ENCODE data around the gene CRKL. TPM values are rescaled to one million over a fixed set of nuclear protein-coding genes. Genes with fewer than 3 reads are reported as not detected.

CRKL gene
- total RNA-seq, 1 experiment from 2014 or later: 33.9 TPM

DNA sequence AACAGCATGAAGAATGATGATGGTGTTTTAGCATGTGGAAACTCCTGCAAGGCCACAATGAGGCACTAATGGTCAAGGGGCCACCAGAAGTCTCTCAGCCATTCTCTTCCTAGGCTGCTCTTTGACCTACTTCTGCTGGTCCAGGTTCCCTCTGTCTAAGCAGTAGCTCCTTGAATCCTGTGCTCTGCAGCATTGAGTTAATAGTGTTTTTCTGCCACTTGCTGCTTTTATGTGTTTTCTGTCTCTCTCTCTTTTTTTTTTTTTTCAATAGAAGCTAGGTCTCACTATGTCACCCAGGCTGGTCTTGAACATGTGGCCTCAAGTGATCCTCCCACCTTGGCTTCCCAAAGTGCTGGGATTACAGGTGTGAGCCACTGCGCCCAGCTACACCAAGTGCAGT is 29.8 kb downstream of the CRKL start:
- in situ Hi-C loops (cut with HindIII; ENCODE audit: low sequenced_read_pairs): no loop called here
- no peak for DNase-seq (ENCODE audit: low spot score)

DNA sequence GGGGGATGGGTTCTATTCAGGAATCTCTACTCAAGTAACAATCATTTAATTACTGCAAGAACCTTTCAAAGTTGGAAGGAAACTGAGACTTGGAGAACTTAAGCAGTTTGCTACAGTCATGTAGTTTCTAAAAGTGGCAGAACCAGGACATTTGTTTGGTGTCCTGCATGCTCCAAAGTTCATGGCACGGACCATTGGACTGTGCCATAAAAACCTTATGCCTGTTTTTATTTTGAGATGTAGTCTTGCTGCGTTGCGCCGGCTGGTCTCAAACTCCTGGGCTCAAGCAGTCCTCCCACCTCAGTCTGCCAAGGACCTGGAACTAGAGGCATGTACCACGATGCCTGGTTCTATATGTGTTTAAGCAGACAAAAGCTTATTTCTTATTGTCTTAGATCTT is 31.2 kb downstream of the CRKL start:
- DNase-seq (ENCODE audit: low spot score): no peak
- in situ Hi-C loops (cut with HindIII; ENCODE audit: low sequenced_read_pairs): no loop called here

DNA sequence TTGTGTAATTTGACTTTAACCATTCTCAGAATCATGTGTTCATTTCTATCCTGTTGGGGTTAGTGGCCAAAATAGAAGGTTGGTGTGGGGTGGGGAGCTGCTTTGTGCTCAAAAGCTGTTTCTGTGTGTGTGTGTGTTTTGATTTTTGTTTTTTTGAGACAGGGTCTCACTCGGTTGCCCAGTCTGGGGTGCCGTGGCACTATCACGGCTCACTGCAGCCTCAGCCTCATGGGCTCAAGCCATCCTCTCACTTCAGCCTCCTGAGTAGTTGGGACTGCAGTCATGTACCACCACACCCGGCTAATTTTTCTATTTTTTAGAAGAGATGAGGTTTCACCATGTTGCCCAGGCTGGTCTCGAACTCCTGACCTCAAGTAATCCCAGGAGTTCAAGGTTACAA is 31.8 kb downstream of the CRKL start:
- DNase-seq (ENCODE audit: low spot score): no peak
- in situ Hi-C loops (cut with HindIII; ENCODE audit: low sequenced_read_pairs): no loop called here

DNA sequence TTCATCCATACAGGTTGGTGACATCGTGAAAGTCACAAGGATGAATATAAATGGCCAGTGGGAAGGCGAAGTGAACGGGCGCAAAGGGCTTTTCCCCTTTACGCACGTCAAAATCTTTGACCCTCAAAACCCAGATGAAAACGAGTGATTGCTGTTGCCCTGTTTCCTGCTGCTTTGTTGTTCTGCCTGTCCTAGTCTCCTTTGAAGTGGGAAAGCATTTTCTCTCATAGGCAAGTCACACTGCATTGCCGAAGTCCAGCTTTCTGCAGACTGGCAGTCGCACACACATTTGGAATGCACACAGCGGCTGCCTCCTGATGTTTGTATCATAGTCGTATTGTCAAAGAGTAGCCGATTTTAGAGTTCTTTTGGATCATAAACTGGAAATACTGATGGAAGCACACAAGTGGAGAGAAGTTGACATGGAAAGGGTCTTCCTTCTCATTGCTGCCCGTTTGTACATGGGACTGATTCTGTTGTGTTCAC is 32.5 kb downstream of the CRKL start:
- in situ Hi-C loops (cut with HindIII; ENCODE audit: low sequenced_read_pairs): no loop called here
- no peak for DNase-seq (ENCODE audit: low spot score)

DNA sequence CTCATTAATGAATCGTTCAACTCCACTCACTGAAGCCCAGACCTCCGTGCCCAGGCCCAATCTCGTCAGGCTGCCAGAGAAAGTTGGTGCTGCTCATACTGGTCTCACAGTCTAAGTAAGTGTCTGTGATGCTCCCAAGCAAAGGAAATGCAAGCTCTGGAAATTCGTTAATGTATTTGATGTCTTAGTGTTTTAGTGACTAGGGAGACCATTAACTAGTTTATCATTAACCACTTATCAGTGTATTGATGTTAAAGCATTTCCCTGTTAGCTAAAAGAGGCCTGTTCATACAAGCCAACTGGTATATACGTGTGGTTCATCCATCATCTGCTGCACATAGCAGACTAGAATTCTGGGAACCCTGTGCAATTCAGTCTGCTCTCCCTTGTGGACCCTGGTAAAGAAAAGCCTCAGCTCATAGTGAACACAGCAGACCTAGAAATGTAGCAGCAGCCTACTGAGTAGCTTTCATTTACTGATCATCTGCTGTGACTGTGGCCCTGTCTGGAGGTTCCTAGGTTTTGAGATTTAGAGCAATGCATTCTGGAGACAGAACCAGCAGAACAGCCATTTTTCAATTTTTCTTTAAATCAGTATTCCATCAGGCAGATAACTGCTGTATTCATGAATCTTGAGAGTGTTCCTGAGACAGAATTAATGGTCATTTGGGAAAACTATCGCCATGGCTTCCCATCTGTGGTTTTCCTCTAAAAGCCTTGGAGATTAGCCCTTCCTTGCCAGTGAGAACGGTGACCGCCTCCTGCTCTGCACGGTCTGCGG is 34.1 kb downstream of the CRKL start:
- in situ Hi-C loops (cut with HindIII; ENCODE audit: low sequenced_read_pairs): no loop called here

DNA sequence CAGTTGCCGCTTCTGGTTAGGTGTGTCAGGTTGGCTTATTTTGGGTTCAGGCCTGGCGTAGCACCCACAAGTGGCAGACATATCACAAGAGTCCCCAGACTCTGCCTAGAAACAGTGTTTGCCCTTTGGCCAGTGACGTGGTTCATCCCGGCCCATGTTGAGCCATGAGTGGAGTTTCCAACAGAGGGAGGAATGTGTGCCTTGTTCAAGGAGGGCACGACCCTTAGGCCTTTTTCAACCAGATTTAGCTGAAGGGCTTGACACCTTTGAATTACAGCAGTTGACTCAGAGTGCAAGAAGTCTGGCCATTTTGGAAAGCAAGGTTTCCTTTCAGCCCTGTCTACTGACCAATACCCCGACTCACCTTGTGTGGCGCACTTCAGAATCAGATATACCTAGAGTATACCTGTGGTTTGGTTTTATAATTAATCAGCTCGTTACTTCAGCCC is 34.7 kb downstream of the CRKL start:
- in situ Hi-C loops (cut with HindIII; ENCODE audit: low sequenced_read_pairs): no loop called here
- no peak for DNase-seq (ENCODE audit: low spot score)

More for the DNA sequence above, 34.1 kb downstream of the CRKL start:
- DNase-seq (ENCODE audit: low spot score): no peak

DNA sequence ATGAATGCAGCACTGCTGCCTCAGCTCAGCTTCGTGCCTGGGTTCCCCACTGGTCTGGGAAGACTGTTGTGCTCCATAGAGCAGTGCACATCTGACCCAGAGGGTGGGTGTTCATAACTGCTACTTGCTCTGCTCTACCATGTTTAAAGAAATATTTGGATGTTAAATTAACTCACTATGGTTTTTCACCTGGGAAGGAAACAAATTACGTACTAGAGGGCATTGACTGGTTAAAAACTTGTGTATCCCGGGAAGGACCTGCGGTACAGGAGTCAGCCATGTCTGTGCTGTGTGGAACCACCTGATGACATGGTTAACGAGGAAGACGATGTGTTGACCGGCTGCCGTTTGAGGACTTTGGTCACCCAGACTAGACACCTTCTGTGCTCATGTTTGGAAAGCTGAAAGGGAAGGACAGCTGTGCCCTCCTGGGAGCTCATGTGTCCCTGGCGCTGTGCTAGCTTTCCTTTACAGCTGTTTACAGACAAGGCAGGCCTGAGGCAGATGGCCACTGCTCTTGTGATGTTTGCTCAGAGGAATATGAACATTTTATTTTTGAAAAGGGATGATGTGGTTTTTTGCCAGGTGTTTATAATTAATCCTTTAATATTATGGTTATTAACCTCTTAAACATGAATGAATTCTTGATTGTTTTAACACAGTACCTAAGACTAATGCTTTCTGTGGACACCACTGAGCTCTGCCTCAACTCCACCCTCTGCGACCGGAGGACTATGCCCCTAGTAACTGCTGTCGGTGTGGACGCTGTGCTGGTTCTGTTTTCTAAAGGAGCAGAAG is 35.5 kb downstream of the CRKL start:
- no peak for DNase-seq (ENCODE audit: low spot score)
- in situ Hi-C loops (cut with HindIII; ENCODE audit: low sequenced_read_pairs): no loop called here

DNA sequence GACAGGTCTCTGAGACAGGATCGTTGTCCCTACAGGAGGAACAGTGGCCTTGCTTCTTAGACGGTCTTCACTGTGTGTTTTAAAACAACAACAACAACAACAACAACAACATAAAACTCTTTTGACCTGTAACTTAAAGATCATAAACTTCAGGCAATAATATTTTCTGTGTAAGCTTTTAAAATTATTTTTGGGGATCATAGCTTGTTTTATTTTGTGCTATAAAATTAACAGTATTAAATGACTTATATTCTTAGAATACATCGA is 36.1 kb downstream of the CRKL start:
- in situ Hi-C loops (cut with HindIII; ENCODE audit: low sequenced_read_pairs): no loop called here
- no peak for DNase-seq (ENCODE audit: low spot score)

DNA sequence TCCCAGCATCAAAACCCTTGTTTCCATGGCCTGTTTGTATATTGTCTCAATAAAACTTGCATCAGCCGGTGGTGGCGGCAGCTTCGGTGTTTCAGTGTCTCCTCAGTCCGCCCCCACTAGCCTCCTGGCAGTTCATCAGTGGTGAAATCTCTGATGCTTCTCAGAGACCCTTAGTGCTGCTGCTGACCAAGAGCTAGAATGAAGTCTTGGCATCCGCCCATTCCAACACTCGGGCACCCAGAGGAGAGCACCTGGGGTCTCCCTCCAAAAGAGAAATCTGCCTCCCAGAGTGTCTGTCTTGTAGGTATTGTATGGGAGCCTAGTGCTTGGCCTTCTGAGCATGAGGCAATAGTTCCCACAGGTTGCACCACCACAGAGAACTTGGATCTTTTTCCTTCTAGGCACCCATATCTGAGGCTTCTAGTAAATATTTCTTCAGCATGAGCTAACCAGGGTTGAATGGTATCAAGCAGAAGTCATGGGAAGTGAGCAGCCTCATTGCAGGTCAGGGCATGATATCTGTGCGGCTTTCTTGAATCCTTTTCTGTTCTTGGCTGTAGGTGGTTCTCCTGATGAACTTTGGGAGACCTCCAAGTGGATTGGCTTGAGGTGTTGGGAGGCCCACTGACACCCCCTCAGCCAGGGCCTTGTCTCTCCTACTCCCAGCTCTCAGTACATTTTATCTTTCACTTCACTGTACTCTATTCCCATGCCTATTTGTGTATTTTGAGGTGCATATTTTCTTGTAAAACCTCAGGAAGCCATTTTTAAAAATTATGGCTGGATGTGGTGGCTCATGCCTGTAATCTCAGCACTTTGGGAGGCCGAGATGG is 36.7 kb downstream of the CRKL start:
- in situ Hi-C loops (cut with HindIII; ENCODE audit: low sequenced_read_pairs): no loop called here
- DNase-seq (ENCODE audit: low spot score): no peak

DNA sequence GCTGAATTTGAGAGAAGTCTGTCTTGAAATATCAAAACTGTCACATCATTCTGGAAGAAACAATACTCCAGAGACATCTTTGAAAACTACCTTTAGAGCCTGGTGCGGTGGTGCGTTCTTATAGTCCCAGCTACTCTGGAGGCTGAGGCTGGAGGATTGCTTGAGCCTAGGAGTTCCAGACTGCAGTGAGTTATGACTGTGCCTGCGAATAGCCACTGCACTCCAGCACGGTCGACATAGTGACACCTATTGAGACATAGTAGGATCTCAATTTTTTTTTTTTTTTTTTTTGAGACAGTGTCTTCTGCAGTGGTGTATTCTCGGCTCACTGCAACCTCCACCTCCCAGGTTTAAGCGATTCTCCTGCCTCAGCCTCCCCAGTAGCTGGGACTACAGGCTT is 38.3 kb downstream of the CRKL start:
- no peak for DNase-seq (ENCODE audit: low spot score)
- in situ Hi-C loops (cut with HindIII; ENCODE audit: low sequenced_read_pairs): no loop called here

DNA sequence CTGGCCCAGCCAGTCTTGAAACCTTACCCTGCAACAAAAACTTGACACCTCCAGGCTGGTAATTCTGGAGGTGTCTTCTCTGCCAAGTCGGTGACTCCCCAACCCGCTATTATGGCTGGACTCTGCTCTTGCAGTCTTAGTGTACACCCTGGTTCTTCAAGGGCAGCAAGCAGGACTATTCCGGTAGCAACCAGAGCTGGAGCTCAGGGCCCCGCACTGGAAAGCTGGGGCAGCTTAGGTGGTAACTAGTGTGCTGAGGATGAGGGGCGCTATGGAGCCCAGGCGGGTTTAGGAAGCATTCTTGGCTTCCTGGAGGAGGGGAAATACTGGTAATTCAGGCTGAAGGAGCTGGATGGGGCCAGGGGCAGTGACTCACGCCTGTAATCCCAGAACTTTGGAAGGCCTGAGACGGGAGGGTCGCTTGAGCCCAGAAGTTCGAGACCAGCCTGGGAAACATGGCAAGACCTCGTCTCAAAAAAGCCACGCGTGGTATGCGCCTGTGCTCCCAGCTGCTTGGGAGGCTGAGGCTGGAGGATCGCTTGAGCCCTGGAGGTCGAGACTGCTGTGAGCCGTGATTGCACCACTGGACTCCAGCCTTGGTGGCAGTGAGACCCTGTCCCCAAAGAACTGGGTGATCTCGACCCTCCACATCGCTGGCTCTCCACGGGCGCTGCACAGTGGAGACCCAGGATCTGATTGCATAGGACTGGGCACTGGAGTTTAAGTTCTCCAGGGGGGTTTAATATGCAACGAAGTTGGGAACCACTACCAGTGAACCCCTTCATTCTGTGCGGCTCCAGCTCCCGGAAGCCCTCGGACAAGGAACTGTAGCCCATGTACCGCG is 39.3 kb downstream of the CRKL start:
- no peak for DNase-seq (ENCODE audit: low spot score)
- in situ Hi-C loops (cut with HindIII; ENCODE audit: low sequenced_read_pairs): no loop called here

DNA sequence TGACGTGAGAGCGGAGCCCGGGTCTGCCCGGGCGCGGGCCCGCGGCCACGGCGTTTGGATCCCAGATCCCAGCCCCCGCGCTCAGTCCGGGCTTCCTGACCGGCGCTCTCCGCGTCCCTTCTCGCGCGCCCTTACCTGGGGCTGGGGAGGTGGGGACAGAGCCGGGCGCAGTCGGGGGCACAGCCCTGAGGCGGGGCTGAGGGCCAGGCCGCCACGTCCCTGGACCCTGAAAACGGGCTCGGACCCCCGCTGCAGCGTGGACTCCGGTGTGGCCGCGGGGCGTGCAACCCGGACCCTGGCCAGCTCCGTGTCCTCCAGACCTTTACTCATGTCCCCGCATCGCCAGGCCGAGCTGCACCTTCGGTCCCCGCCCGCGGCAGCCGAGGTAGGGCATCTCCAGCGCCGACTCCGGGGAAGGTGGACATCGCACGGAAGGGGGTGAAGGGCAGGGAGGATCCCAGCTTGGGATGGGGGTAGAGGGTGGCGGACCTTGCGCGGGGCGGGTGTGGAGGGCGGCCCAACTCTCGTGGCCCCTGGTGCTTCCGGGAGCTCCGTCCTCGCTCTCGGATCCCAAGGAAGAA is 40.0 kb downstream of the CRKL start:
- no peak for DNase-seq (ENCODE audit: low spot score)
- in situ Hi-C loops (cut with HindIII; ENCODE audit: low sequenced_read_pairs): no loop called here

DNA sequence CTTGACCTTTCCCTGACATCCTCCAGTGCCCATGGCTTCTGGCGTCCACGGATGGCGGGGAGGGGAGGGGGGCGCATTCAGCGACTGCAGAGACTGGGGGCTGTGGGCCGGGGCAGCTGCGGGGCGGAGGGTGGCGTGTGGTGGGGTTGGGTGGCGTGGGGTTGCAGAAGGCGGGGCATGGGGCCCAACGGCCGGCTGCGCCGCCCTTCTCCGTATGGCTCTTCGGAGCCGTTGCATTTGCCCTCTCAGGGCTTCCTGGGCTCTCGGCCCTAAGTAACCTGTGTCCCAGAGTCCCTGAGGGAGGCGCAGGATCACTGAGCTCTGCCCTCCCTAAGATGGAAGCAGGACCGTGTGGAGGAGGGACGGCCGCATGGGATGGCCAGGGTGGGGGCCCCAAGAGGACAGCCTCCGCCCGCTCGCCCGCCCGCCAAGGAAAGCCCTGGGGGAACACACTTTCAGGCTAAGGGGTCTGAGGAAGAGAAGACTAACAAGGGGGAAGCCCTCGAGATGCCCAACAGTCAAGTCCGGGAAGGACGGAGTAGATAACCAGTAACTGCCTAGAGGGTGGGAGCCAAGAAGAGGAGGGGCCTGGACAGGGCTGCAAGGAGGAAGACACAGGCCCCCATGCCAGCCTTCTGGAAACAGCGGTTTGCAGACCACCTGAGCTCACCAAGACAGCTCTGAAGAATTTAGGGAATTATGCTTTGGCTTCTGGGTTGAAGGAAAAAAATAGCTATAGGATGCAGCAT is 40.6 kb downstream of the CRKL start:
- in situ Hi-C loops (cut with HindIII; ENCODE audit: low sequenced_read_pairs): no loop called here
- DNase-seq (ENCODE audit: low spot score): peak; percentile 69

DNA sequence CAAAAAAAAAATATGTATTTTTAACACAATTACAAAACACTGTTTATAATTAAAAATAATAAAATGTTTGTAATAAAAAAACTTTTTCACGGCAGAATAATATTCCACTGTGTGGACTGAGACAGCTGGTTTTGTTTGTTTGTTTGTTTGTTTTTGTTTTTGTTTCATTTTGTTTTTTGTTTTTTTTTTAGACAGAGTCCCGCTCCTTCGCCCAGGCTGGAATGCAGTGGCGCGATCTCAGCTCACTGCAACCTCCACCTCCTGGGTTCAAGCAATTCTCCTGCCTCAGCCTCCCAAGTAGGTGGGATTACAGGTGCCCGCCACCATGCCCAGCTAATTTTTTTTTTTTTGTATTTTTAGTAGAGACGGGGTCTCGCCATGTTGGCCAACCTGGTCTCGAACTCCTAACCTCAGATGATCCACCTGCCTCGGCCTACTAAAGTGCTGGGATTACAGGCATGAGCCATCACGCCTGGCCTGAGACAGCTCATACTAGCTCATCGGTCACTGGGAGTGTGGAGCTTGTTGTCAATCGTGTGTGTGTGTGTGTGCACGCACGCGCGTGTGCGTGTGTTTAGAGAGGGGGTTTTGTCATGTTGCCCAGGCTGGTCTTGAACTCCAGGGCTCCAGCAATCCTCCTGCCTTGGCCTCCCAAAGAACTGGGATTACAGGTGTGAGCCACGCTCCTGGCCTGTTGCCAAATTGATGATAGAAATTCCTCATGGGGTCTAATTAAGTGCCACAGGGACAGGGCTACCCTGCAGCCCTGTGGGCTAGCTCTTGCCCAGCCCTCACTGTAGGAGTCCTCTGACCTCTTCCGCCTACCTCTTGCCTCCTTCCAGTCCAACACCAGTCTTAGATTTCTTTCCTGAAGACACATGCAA is 42.6 kb downstream of the CRKL start:
- no peak for DNase-seq (ENCODE audit: low spot score)
- in situ Hi-C loops (cut with HindIII; ENCODE audit: low sequenced_read_pairs): no loop called here

DNA sequence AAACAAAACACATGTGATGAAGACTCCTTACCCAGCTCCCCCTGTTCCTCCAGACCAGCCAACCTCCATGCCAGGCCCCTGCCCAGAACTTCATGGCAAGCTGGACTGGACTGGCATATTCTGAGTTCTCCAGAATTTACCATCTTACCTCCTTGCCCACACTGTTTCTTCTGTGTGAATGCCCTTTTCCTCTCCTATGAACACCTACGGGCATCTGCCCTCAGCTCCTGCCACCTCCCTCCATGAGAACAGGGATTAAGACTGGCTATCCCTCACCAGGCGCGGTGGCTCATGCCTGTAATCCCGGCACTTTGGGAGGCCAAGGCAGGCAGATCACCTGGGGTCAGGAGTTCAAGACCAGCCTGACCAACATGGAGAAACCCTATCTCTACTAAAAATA is 43.4 kb downstream of the CRKL start:
- in situ Hi-C loops (cut with HindIII; ENCODE audit: low sequenced_read_pairs): no loop called here
- DNase-seq (ENCODE audit: low spot score): no peak

DNA sequence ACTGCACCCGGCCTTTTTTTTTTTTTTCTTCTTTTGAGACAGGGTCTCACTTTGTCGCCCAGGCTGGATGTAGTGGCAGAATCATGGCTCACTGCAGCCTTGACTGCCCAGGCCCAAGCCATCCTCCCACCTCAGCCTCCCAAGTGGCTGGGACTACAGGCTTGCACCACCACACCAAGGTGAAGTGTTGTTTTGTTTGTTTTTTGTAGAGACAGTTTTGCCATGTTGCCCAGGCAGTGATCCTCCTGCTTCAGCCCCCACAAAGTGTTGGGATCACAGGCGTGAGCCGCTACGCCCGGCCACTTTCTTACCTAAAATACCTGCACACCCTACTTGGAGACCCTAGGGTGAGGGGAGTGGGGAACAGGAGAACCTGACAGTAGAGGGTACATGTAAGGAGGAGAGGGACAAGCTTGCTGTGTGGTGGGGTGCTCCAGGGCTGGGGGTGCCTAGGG is 45.3 kb downstream of the CRKL start:
- no peak for DNase-seq (ENCODE audit: low spot score)
- in situ Hi-C loops (cut with HindIII; ENCODE audit: low sequenced_read_pairs): no loop called here

Data from G401 (cell line).